ENCODE data around the gene TENM4.

Gene TENM4

DNA sequence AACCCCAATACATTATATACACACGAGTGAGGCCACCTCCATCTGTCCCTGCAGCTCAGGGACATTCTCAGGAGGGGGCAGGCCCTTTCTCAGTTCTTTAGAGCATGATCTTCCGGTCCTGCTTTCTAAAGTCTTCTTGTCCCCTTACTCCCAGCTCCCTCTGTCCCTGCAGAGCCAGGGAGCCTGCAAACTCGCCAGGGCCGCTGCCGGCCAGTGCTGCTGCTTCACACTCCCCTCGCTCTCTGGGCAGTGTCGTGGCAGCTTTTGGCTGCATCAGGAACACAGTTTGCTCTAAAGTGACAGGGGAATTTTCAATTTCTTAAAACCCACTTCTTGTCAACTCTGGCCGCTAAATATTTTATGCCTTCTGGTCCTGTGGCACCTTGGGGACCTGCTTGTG, 736.0 kb downstream of the TENM4 start:
- DNase-seq (ENCODE audit: low read depth in 2 of 2): no peak

DNA sequence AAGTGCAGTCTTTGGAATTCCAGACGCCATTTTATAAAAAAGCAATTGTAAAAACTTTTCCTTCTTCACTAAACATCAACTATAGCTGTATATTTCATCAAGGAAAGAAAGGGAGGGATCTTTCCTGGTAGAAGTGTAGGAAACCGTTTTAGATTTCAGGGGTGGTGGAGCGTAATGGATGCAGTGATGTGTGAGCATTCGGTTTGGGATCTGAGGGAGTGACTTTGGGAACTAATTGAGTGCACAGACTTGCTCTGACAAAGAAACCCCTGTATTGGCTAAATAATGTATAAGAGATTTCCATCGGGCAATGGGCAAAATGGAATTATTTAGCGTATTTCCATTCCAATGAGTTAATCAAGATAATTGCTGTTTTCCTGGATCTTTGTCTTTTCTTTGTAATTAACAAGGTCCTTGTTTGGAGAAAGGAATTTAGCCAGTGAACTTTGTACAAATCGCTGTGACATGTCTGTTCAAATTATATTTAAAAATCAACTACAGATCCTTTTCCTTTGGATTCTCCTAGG, 741.2 kb downstream of the TENM4 start:
- no peak for DNase-seq (ENCODE audit: low read depth in 2 of 2)

DNA sequence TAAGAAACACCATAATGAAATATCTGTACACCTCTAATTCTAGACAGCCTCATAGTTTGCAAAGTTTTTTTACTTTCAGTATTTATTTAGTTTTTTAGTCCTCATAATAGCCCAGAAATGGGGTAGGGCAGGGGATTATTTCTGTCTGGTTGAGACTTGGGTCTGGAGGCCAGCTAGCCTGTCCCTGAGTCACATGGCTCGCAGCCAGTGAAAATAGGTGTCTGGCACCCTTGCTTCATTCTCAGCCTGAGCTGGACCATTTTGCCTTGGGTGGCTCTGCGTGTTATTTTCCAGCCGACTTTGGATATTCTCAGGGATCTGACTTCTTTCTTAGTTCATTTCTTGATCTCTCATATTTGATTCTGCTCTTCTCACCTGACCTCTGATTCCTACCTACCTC, 742.2 kb downstream of the TENM4 start:
- DNase-seq (ENCODE audit: low read depth in 2 of 2): no peak

DNA sequence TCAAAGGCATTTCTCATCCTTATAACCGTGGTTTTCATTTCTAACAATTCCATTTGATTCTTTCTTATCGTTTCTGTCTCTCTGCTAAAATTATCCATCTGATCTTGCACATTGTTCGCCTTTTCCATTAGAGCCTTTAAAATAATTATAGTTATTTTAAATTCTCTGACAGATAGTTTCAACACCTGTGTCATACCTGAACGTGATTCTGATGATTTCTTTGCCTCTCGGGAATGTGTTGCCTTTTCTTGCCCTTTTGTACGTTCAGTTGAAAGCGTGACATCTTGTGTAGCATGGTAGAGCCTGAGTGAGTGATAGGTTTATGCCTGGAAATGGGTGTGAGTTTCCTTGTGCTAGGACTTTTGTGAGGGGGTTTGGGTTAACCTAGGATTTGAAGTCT, 744.7 kb downstream of the TENM4 start:
- no peak for DNase-seq (ENCODE audit: low read depth in 2 of 2)

DNA sequence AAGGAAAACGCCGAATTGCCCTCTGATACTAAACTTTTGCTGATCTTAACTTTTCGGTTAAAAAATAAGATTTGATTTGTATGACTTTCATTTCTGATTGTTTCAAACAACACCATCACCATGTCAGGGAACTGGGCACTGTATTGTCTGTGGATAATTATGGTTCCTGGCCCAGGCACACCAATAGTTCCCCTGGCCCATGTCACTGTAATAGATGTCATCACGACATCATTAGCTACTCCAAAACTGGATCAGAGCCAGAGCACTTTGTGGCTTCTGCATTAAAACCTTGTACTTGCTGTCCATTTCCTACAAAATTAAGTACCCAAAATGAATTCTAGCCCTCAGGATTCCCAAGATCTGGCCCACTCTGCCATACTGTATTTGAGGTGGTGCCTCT, 746.7 kb downstream of the TENM4 start:
- DNase-seq (ENCODE audit: low read depth in 2 of 2): no peak

DNA sequence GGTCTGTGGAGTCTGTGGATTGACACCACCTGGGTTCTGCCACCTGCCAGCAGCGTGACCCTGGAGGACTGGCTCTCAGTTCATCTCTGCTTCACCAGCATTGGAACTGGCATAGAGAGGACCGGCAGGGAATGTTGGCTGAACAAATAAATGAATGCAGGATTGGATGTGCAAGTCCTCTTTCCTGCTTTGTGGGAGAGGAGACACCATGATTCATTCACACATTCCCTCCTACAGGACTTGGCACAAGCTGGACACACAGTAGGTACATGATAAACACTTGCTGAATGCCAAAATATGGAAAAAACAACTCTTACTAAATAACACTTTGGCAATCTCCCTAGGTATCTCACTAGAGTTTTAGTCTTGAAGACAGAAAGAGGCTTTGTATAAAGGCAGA, 749.6 kb downstream of the TENM4 start:
- no peak for DNase-seq (ENCODE audit: low read depth in 2 of 2)

DNA sequence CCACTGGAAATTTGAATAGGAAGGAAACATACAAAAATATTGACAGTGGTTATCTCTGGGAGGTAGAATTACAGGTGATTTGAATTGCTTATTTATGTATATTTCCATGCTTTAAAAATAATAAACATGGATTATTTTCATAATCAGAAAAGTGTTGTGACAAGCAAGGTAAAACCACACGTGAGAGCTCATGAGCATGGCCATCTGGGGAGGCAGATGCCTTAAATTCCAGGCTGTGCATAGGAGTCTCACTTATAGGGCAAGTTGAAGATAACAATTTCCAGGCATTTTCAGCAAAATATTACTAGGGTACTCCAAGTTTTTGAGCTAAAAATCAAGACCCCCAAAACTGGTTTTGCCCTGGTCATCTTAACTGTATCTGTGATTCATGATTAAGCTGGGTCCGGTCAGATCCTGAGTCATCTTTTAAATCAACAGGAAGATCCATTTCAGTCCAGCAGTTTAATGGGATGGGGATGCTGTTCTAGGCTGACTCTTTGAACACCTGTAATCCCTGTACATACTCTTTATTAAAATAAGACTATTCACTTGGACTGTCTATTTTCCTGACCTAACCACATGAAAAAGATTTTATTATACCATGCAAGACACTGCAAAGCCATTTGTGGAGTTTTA, 750.4 kb downstream of the TENM4 start:
- DNase-seq (ENCODE audit: low read depth in 2 of 2): no peak

DNA sequence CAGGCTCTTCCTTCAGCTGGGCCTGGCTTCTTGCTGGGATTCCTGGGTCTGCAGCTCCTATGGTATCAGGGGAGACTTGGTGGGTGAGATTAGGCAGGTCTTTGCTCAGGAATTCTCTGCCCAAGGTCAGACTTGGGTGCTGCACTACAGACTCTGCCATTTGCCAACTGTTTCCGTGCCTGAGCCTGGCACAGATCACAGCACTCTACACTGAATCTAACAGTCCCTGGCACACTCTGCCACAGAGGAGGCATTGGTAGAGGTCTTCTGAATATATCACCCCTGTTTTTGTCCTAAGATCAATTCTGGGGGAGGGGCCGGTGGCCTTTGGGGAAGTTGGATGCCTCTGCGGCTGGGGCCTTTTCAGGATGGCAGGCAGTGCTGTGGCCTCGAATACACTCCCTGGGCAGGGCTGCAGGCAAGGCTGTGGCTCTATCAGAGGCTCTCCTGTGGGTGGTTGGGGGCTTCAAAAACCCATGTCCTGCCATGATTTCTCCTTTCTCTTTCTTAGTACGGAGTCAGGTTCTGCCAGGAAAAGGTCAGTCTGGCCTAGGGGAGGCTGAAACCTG, 751.2 kb downstream of the TENM4 start:
- DNase-seq (ENCODE audit: low read depth in 2 of 2): no peak

DNA sequence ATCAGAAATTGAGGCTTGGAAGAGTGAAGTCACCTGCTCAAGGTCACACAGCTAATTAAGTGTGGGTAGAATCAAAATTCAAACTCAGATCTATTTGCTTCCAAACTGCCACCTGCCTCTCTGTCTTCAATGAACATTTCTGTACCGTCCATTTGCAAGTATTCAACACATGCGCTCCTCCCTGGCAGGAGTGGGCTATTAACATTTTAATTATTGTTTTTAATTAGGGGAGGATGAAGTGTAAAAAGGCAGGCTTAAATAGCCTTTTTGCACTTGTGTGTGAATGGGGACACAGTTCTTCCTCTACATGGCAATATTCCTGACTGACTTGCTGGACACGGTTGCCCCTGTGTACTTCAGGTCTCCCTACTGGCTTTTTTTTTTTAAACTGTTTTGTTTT, 751.7 kb downstream of the TENM4 start:
- DNase-seq (ENCODE audit: low read depth in 2 of 2): no peak

DNA sequence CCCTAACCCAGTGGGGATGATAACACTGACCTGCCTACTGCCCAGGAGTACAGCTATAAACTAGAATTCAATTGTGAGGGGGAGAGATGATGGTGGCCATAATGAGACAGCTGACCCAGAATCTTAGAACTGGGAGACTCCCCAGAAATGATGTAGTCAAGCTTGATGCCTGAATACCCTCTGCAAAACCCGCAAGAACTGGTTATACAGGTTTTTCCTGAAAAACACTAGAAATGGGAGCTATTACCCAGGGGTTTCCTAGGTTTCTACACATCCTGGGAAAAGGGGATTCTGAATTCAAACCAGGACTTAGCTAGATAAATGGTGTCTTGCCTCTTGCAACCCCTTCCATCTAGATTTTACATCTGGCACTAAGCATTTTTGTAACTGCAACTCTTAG, 752.4 kb downstream of the TENM4 start:
- no peak for DNase-seq (ENCODE audit: low read depth in 2 of 2)

DNA sequence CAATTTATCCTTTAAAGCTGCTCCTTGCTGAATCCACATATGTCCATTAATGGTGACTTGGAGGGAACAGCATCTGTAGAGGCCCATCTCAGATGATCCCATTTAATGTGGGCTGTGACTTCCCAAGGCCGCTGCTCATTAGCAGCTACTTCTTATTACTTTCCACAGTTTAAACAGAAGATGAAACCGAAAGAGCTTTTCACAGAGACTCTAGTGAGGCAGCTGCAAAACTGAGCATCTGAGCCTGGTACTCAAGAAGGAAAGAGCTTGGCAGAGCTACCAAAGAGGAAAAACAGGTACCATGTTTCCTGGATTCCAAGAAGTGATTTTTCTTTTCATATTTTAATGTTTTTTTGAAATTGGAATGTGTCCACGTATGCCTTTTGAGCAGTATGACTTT, 755.7 kb downstream of the TENM4 start:
- DNase-seq (ENCODE audit: low read depth in 2 of 2): no peak

DNA sequence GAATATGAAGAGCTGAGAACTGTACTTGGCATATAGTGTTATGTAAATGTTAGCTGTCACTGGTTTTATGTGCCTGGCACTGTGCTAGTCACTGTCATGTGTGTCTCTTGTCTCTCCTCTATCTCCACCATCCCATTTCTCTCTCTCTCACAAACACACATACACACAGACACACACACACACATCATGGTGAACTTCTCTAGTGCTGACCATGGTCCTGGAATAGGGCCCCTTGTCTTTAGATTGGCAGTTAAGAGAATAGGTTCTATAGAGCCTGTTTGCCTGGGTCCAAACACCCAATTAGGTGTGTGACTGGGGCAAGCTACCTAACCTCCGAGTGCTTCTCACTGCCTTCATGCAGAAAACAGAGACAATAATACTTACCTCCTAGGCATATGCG, 756.5 kb downstream of the TENM4 start:
- no peak for DNase-seq (ENCODE audit: low read depth in 2 of 2)

DNA sequence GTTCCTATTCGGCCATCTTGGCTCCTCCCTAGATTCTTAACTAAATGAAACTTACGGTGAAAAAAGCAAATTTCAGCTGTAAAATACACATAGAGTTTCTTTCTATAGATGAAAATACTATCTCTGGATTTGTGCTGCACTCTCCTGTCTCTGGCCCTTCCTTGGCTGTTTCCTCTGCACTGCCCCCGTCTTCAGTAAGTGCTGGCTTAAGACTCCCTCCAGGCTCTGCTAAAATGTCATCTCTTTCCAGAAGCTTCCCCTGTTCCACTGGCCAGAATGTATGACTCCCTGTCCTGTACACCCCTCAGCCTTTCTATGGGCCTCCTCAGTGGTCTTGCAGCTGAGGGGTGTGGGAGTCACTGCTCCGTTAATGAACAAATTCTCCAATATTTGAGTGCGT, 757.1 kb downstream of the TENM4 start:
- DNase-seq (ENCODE audit: low read depth in 2 of 2): no peak

DNA sequence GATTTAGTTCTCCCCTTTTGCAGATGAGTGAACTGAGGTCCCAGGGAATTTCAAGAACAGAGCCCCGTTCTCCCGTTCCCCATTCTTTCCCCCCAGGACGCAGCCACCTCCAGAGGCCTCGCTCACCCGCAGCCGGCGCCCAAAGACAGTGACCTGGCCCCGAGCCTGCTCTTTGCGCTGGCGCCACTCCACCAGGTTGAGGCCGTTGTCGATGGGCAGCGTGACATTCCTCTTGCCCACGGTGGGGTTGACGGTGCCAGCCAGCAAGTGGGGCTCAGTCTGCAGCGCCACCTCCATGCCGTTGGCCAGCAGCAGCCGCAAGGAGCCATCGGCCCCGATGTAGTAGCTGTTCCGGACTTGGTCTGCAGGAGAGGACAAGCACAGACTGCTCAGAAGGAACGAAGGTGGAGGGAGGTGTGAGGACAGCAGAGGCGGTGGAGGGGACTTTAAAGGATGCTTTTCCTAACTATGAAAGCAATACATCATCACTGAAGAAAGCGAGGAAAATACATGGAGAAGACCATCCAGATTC, 764.7 kb downstream of the TENM4 start:
- DNase-seq (ENCODE audit: low read depth in 2 of 2): no peak

DNA sequence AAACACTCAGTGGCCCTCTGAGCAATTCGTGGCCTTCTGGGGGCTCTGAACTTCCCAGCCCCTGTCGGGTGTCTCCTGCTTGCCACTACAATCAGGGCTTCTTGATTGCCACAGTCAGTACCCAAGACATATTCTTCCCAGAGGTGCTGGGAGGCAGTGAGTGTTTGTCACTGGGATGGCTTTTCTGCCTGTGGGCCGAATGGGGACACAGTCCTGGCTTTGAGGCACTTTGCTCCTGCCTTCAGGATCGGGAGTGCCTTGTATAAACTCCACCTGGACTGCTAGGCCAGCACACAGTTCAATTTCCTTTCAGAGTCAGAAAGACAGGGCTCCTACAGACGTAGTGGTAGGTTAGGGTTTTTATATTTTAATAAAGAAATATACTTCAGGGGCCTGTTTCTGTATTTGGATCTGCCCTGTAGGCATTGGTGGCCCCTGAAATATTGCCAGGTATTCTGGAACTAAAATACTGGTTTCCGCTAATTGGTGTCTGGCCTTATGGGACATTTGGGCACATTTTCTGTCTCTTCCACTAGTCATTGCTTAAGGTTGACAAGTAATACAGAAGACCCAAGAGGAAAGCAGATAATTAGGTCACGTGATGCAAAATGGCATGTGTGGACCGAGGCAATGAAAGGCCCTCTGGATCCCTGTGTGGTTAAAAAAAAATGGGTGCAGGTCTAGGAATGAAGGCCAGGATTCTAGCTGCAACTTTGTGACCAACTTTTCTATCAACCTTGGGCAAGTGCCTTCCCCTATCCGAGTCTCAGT, 767.8 kb downstream of the TENM4 start:
- no peak for DNase-seq (ENCODE audit: low read depth in 2 of 2)

DNA sequence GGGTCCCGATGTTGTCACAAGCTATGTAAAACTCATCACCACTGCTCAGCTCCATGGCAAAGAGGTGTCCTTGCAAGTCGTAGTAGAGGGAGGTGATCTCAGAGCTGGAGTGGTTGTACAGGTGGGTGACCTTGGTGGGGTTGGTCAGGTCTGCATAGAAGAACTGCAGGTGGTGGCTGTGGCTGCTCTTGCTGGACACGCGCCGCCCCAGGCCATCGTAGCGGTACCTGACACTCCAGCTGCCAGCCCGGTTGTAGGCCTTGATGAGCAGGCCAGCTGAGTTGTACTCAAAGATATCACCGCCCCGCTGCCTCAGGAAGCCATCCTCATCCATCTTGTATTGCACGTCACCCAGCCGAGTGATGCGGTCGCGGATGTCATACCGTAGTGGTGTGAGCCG, 771.6 kb downstream of the TENM4 start:
- DNase-seq (ENCODE audit: low read depth in 2 of 2): no peak

DNA sequence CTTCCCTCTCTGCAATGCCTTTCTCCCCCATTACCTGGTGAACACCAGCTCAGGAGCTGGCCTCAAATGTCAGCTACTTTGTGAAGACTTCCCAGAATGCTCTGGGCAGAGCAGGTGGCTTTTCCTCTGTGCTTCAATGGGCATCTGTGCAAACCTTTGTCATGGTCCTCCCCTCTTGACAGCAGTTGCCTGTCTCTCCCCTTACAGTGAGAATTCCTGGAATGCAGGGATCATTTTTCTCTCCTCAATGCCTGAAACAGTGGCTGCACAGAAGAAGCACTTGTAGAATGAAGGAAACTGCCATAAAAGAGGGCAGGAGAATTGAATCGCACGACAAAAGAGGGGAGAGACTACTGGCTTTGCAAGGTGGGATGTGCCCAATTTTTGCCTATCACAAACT, 773.4 kb downstream of the TENM4 start:
- no peak for DNase-seq (ENCODE audit: low read depth in 2 of 2)

DNA sequence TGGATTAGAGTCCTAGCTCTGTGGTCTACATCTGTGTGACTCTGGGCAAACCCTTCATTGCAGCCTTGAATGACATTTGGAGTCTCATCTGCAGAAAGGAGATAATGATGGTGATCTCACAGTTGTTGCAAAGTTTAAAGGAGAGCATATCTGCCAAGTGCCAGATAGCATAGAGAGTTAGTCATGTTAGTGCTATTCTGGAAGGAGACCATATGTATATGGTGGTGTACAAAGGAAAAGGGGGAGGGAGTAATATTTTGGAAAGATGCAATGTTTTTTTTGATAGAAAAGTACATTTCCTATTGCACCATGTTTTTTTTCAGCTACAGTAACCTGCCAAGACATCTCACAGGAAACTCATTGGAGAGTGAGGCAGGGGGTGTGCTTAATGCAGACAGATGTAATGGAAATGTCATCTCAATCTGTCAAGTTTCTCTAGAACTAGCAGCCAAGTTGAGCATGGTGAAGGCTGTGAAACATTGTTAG, 774.1 kb downstream of the TENM4 start:
- no peak for DNase-seq (ENCODE audit: low read depth in 2 of 2)

DNA sequence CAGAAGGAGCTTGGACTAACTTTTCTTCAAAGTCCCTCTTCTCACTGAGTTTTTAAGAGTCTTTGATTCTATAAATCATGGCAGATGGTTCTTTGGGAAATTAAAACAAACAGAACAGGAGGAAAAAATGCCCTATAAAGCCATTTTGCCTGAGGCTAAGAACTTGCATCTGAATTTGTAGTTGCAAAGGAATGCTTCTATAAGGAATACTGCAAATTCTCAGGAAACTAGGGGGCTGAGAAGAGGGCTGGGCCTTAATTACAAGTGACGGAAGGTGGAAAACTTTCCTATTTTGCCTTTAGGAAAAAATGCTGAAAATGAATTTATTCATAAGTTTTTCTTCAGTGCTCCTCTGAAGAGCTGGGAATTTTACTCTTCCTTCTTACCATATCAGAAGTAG, 776.2 kb downstream of the TENM4 start:
- DNase-seq (ENCODE audit: low read depth in 2 of 2): no peak

DNA sequence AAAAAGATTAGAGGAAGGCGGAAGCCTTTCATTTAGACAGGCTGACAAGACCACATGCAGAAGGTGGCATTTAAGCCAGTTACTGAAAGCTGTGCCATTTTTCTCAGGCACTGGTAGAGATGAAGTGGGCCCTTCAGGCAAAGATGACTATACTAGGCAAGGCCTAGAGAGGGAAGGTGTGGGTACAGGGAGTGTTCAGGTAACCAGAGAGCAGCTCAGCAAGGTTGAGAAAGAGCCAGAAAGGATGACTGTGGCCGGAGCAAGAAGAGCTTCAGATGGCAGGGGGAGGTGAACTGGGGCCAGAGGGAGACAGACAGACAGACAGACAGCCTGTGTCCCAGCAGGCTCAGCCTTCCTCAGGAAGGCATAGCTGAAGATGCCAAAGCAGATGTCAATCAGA, 778.0 kb downstream of the TENM4 start:
- DNase-seq (ENCODE audit: low read depth in 2 of 2): no peak

DNA sequence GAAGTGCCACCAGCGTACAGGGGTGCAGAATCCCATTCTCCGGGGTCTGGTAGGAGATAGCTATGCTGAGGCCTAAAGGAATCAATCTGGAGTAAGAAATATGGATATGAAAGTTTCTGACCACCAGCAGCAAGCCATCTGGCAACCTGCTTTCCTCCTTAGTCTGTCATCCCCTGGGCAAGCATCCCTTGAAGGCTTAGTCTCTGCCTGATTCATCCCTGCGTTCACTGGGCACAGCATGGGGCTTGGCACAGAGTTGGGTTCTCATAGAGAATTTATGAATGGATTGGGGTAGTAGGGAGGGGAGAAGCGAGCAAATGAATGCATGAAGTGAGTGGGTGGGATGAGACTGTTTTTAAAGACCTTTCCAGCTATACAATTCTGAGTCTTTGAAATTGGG, 780.4 kb downstream of the TENM4 start:
- no peak for DNase-seq (ENCODE audit: low read depth in 2 of 2)

DNA sequence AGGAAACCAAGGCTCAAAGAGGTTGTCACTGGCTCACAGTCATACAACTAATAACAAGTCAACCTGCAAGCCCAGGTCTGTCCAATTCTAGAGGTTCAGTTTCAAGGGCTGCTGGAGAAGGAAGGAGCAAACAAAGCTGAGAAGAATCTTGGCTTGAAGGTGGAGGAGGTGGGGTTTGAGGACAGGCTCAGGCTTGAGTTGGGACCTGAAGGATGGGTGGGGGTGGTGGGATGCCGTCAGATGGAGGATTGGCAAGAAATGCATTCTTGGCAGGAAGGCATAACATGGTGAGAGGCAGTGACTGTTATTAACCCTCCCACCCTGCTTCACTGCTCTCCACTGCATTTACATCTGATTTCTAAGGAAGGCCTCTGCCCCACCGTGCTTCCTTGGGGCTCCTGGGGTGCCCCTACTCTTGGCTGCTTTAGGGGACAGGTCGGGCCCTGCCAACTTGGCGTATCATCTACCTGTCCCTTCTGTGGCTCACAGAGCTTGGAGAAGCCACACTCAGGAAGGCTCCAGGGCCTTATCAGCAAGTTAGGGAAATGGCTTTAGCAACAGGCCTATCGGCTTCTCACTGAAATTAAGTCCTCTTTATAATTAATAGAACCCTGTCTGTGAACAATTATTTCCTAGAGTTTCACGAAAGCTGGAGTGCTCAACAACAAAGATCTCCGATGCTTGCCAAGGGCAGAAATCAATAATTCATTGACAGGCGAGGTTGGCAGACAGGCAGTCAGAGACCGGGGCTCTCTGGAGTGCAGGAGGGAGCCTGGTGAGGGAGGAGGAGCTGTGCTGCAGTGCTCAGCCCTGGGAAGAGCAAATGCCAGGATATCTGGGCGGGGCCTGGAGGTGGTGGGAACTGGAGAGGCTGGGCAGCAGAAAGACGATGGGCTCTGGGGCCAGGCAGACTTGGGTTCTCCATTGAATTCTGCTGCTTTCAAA, 781.2 kb downstream of the TENM4 start:
- DNase-seq (ENCODE audit: low read depth in 2 of 2): no peak

All from stimulated activated CD4-positive, alpha-beta T cell treated with anti-CD3 and anti-CD28 coated beads, Interleukin-12 subunit alpha, Interleukin-12 subunit beta, amount 100 ng/mL, for 24 hours (primary cell).